T-helper 9 cell (primary cell): Measurements from ENCODE around the gene TCERG1L.

ENCODE experiments used
- DNase-seq: peaks from one replicate; pipeline ENCODE4 v3.0.0-alpha.2; 2020

TCERG1L gene

DNA sequence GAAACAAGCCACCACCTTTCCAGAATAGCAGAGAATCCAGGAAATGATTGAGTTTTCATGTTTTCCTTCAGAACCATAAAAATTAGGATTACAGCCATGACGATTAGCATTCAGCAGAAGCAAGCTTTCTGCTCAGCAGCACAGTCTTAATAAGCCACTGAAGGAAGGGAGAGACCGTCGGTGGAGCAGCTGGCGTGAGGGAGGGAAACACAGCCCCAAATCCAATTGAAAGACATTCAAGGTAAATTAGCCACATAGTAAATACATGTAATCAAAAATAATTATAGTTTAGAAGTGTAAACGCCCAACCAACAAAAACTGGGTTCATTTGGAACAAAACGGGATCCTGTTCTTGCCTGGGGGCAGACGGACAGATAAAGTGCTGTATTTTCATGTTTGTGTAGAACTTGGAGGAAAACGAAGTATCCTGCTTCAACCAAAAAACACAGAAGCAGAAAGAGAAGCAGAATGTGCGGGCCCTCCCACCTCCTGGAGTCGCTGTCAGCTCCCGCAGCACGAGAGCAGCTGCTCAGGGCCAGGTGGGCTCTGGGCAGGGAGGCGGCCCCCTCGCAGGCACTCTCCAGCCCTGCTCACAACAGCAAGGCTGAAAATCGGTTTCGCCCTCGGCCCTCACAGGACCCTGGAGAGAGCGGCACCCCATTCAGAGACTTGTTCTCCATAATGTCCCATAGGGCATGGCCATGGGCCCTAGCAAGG lies 84.9 kb downstream of the TCERG1L start:
- no peak for DNase-seq

DNA sequence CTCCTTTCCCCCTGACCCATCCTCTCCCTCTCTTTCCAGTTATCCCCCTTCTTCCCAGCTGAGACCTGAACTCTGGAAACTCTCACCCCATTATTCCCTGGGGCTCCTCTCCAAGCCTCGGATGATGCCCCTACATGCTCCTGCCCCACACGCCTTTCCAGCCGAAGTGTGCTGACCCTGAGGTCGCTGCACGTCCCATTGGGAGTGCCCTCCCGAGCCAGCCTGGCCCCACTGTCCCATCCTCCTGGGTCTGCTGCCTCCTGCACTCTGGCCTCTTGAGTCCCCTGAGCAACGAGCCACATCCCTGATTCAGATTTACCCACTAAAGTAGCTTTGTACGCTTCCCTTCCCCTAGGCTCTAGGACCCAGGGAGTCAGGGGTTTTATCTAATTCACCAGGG lies 87.4 kb downstream of the TCERG1L start:
- no peak for DNase-seq

DNA sequence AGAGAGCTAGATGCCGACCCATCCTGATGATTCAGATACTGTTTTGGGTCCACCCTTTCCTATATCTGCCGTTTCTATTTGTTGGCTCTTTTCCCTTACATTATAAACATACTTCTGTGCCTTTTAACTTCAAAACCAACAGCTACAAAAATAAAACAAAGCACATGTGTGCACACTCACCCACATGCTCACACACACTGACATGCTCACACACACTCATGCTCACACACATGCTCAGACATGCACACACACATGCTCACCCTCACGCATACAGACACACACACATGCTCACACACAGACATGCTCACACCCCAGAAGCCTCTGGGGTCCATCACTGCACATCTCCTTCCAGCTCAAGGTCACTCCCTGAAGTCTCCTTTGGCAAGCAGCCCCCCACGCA lies 88.1 kb downstream of the TCERG1L start:
- no peak for DNase-seq

DNA sequence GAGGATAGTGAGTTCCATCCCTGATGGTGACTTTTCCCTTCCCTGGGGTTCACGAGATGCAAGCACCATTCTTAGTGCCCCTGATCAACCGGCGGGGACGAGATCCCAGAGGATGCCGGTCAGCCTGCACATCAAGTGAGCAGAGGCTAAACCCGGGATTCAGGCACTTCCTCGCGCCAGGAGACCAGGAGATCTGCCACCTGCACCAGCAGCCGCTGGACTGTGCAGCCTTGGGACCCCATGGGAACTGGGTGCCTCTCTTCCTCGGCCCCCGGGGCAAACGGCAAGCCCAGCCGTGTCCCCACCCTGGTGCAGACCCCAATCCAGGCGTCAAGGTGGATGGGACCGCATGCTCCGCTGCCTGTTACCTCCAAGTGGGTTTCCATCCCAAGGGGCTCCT lies 88.5 kb downstream of the TCERG1L start:
- DNase-seq = no peak

DNA sequence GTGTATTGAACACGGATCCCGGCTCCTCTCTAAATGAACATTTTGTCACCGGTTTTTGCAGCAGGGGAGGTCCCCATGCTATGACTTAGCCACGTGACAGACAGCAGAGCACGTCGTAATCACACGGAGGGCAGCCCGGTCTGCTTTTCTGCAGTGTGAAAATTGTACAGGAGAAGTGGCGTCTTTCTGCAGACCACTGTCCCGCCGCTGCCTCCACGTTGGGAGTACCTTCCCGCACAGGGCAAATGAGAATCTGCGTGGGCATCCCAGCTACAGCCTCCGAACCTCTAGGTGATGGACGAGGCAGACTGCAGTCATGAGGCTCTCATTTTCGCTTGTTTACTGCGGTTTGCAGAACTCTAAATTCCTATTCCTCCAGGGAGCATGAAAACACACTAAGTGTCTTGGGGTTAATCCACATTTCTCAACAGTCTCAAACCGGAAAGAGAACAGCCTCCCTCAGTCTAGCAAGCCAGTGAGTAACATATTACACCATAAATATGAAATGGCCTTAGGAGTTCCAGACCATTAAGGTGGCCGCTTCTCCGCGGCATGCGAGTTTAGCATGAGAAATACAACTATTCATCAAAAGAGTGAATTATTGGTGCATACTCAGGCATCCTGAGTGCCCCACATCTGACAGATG lies 89.8 kb downstream of the TCERG1L start:
- no peak for DNase-seq

DNA sequence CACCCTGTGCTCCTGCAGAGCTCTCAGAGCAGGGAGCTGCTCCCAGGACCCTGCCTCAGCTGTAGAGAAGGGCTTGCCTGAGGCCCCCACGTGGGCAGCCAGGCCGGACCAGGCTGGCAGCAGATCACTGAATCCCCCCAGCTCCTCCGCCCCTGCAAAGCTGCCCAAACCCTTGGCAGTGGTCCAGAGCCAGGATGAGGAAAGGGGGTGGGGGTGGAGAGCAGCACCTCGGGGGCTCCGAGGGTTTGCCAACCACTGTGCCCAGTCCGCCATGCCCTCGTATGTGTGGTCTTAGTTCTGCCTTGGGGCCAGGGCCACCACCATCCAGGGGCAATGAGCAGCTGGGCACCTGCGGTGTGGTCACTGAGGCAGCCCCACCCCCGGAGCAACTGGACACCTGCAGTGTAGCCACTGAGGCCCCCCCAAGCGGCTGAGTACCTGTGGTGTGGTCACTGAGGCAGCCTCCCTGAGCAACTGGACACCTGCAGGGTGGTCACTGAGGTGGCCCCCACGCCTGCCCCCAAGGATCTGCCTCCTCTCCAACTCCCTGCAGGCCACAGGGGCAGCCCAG lies 90.8 kb downstream of the TCERG1L start:
- no peak for DNase-seq

DNA sequence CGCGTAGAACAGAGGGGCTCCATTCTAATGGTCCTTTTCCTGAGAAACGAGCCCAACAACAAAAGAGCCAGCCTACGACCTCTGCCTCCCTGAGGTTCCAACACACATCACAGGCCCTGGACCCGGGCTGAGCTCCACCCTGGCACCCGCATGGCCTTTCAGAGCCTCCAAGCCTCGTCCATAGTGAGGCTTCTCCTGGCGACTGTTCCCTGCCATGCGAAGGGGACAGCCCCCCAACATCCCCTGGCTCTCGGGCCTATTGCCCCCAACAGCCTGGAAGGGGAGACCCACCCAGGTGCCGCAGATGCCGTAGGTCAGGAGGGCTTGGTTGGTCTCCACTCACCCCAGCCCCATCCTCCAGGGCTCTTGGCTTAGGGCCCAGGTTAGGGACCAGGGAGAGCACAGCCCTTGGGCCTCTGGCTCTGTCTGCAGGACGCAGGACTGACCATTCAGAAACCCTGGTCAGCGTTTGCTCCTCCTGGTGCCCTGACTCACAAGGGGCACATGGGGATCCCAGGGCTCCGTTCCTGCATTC lies 91.5 kb downstream of the TCERG1L start:
- DNase-seq = no peak

DNA sequence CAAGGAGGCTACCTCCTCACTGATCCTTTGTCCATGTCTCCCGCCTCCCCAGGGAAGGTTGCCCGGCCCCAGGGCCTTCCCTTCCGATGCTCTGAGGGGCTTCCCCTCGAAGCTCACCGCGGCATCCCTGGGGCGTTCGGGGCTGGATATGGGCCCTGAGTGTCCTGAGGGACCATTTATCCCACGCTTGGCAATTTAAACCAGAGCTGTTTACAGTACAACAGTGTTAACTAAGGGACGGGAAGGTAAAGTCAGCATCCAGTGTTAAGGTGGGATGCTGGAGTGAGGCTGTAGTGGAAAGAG lies 92.0 kb downstream of the TCERG1L start:
- no peak for DNase-seq

DNA sequence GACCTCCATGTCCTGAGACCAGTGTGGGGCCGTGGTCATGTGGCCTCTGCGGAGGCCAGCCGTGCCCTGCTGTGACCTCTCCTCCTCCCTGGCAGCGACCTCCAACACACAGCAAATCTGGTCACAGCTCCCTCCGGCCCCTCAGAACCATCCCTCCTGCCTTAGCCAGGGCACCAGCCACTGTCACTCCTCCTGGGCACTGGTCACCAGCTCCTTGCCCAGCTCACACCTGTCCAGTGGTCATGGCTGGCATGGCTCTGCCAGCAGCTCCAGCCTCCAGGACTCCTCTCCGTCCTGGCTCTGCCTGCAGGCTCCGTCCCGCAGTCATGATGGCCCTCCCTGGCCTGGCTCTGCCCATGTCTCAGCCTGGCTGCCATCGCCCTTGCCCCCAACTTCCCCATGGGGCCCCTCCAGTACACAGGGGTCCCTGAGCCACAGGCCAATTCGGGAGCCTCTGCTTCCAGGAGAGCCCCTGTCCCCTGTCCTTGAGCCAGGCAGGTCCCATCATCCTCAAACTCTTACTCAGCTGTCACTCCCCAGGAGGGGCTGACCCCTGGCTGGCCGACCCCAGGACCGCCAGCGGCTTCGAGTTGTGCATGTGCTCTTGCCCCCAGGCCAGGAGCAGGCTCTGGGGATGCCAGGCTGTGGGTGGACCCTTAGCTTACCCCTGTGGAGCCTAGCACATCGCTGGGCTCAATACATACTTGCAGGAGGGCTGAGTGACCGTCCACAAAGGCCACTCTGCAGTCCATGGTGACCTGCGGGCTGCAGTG lies 92.5 kb downstream of the TCERG1L start:
- no peak for DNase-seq

DNA sequence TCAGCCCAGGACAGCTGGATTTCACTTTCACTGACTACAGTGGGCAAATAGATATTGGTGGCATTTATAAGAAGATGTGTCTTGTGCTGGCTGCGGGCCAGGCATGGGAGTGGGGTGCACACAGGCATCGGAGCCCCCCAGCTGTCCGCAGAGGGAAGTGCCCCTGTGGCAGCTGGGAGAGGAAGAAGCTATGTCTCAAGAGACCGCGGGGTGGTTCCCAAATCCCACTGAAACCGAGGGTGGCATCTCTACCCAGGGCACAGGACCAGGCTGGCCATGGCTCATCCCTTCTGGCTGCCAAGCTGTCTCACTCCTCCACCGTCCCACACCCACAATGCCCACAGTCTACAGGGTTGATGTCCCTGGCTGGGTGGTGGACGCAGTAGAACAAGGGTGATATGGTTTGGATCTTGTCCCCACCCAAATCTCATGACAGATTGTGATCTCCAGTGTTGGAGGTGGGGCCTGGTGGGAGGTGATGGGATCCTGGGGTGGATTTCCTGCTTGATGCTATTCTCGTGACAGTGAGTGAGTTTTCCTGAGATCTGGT lies 94.8 kb downstream of the TCERG1L start:
- no peak for DNase-seq

DNA sequence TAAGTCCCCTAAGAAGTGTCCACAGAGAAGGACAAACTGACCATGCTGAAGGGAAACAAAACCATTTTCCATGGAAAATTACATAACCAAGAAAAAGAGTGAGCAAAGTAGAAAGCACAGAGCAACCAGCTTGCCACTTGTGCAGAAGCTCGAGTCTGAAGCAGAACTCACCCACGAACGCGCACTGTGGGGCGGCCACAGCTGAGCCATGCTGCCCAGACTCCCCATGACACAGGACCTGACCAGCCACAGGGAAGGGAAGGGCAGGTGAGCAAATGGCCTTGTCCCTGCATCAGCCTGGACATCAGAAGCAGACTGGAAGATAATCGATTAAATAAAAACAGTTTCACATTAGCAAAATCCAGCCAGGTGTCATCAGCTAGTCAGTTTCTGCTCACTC lies 95.7 kb downstream of the TCERG1L start:
- no peak for DNase-seq

DNA sequence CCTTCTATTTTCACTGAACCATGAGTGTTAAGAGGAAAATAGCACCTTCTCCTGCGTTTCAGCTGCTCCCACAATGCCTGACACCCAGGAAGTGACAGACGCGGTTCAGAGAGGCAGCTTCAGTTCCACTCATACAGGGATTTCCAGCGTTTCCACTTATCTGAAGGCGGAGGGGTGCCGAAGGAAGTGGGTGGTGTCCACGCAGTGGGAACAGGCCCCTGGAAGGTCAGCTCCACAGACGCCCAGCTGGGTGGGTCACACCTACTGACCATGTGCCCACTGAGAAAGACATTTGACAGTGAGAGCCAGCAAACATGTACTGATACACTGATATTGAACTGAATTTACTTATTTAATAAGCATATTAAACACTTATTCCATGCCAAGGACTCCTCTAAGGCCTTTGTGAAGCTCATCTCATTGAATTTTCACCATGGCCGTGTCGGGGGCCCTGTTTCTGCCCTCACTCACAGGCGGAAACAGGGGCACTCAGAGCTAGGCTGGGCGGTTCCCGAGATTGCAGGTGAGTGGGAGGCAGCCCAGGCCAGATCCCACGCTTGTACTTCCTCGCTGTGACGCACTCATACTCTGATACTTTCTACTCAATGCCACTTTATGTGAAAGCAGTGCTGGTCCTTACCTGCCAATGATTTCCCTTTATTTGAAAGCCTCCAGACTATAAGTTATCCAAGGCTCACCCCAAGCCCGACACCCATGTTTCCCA lies 96.8 kb downstream of the TCERG1L start:
- no peak for DNase-seq

DNA sequence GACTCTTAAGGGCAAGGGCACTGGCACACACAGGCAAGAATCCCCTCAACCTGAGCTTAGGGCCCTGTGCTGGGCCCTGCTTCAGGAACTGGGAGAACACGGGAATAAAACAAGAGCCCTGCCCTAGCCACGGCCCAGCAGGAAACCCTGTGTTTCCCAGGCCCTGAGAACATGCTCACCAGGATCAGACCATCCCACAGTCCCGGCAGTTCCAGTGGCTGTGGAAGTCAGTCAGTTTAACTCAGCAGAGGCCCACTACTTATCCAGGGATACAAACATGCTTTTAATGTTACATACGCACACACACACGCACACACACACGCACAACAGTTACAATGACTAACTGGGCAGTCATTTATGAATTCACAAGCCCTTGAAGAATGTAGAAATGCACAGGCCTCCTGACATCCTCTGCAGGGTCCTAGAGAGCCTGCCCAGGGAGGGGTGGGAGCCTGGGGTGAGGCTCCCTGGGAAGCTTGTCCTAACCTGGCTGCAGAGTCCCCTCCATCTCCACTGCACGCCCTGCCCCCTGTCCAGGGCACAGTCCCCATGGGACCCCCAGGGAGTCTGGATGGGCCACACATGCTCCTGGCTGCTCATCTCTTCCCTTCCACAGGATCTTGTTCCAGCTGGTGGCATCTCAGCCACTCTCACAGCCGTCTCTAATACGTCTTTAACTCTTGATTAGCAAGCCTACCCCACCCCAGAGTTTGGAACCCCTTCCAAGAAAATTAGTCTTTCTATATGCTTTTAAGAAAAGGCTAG lies 97.6 kb downstream of the TCERG1L start:
- no peak for DNase-seq

DNA sequence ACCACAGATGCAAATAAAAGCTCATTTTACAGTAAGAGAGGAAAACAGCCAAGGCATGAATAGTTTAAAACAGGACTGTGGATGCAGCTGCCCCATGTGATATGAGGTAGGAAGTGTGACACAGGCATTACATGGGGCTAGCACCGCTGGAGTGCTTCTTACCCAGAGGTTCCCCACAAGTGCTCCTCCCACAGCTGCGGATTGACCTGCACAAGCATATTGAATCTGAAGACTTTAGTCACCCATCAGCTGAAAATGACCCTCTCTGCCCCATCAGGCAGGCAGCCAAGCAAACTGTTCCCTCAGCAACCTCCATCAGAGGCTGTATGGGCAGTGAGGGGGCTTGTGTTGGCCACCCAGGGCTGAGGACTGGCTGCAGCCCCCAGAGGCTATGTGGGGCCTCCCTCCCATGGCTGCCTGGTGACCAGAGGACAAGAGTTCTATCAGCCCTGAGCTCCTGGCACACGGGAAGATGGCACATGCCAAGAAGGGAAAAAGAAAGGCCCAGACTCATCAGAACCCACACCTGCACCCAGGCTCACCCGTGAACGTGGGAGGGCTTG lies 98.7 kb downstream of the TCERG1L start:
- no peak for DNase-seq

DNA sequence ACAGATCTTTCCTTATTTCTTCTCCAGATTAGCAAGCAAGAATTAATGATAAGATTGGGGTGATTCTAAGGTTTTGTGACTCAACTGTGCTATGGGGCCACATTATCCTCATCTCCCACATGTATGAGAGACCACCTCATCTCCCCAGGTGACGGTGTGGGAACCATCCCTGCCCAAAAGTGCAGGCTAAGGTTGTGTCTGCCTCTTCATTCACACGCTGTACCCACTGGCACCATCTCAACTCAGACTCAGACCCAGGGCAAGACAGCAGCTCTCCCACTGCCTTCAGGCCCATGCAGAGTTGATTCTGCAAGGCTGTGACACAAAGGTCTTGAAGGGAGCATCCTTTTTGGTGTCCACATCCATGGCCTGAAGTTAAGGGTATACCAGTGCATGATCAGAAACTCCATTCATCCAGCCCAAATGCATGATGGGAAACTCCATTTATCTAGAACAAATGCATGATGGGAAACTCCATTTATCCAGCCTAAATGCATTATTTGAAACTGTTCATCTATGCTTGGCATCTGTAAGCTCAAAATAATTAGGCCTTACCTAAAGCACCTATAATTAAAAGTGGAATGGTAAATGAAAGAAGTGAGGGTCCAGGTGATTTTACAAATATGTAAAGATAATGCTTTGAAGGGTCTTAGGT lies 99.4 kb downstream of the TCERG1L start:
- no peak for DNase-seq

DNA sequence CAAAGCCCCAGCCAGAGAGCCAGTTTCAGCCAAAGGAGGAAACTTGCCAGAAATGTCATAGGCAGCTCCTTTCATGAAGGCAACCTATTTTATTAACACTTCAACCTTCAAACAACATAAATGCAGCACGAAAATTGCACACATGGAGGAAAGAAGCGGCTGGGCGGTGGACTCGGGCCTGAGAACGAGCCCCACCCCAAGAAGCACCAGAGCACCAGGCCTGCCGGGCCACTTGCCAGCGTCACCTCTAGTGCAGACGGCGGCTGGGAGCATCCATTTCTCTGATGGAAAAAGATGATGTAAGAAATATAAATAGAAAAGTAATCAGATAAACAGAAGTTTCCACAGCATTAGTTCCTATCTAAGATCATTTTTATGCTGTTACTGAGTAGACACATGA lies 100.0 kb downstream of the TCERG1L start:
- DNase-seq = no peak

DNA sequence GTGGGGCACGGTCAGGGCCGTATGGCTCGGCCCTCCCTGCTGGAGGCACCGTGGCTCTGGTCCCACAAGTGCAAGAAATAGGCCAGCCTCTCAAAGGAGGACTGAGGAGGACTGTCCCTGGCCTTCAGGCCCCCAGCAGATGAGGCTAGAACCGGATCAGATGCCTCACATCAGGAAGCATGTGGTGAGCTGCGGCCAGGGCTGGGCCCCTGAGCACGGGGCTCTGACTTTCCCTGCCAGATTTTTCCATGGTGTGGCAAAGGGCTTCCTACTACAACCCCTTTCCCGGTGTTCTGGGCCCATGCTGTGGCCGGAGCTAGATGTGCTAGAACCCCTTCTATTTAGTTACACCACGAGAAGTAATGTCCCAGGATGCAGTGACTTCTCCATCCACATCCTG lies 100.4 kb downstream of the TCERG1L start:
- DNase-seq = no peak

DNA sequence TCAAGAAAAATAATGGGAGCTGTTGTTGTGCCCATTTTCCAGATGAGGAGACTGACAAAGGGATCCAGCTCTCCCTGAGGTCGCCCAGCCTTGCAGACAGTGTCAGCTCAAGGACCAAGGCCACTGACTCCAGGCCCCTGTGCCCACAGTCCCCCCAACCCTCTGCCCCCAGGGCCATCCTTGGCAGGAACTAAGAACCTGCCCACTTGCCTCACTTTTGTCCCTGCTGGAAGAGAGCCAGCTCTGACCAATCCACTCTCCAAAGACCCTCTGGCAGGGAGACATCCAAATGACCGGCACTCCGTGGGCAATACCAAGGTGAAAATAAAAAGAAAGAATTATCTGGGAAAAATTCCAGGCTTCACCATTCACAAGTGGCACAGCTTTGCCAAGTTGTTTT lies 101.3 kb downstream of the TCERG1L start:
- DNase-seq = no peak

DNA sequence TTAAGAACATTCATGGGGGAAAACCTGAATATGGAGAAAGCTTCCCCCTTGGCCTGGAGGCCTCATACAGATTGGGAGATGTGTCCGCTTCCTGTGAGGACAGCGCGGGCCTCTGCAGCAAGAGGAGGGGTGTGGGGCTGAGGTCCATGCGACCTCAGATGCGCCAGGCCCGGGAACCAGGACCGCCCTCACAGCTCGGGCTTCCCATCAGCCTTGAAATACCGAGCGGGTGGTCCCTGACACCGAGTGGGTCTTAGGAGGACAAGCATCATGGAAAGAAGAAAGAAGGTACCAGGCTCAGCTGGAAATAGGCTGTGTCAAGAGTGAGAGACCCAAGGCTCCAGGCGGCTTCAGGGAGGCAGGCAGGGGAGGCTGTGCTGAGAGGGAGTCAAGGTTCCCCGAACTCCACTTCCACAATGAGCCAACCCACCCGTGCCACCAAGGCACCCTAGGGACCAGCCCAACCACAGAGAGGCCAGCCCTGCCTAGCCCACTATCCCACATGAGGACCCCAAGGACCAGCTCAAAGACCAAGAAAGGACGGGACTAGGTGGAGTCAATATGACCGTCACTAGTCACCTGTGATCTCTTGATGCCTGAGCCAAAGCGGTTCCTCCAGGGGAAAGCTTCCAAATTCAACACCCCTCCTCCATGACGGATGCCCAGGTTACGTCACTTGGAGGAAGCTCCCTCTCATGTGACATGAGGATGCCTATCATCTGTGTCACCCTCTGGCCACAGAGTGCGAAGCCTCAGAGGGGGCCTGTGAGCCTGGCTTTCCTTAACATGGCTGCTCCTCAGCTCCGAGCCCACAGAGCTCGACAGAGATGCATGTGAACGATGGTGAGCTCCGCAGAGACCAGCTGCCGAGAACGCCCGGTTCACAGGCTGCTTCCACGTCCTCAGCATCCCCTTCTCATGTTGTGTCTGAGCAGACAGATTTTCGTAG lies 103.7 kb downstream of the TCERG1L start:
- no peak for DNase-seq

DNA sequence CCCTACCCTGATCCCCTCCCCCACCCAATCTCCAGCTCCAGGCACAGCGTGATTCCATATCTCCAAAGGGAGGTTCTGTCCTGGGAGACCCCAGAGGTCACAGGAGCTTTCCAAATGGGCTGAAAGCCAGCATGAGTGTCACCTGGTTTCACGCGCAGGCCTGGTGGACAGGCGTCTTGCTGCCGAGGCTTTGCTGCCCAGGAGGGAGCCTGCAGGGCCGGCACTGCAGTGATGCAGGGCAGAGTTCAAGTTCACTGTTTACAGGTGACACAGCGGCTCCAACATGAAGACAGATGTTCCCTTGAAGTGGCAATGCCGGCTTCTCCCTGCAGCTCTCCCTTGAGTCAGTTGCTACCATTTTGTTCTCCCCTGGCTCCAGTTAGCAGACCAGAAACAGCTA lies 104.3 kb downstream of the TCERG1L start:
- no peak for DNase-seq
